ENCODE data around the gene CTXND1. TPM values are rescaled to one million over a fixed set of nuclear protein-coding genes. Genes with fewer than 3 reads are reported as not detected.

The CTXND1 gene
- total RNA-seq, 2 experiments from 2014 or later, result not detected

DNA sequence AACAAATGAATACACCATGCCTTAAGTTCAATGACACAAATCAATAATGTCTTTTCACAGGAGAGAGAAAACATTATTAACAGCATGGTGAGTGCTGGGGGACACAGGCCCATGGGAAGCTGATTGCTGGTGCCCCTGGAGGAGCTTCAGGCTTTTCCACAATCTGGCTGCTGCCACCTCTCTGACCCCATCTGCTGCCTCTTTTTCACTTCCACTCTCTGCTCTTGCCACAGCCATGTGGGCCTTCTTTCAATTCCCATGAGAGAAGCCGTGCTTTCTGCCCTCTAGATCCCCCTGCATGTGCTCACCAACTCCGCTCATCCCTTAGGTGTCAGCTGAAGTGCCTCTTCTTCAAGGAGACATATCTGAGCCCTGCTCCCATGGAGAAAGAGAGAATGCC, 21.0 kb upstream of the CTXND1 start:
- Mint-ChIP-seq H3K4me3 (no peak overlapping the region), H3K27ac (no peak overlapping the region), H3K9me3 (no peaks in the 10 kb centered on the region), H3K27me3 (peaks cover 5% of the 10 kb centered on the region), H3K4me1 (no peaks in the 10 kb centered on the region), H3K36me3 (ENCODE audit: low read depth) (no peaks in the 10 kb centered on the region)
- ChIA-PET POLR2A (no interaction called here), CTCF (no interaction called here)
- no peak for DNase-seq

DNA sequence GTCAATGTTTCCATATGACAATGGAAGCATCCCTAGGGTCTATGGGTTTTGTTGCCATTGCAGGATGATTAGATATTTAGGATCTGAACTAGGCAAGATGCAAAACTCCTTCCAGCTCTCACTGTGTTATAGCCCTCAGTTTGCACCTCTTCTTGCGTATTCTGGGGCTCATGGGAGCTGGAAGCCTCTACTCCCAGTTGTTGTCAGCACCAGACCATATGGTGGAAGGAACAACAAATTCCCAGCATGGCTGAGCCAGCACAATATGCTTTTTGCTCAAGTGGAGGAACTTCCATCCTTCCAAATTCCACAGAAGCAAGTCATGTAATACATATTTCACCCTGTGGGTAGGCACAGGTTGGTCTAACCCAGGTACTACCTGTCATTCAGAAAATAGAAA, 18.5 kb upstream of the CTXND1 start:
- Mint-ChIP-seq H3K4me1 (no peaks in the 10 kb centered on the region), H3K27me3 (peaks cover 7% of the 10 kb centered on the region), H3K27ac (no peak overlapping the region), H3K4me3 (no peak overlapping the region), H3K9me3 (no peaks in the 10 kb centered on the region), H3K36me3 (ENCODE audit: low read depth) (no peaks in the 10 kb centered on the region)
- no peak for DNase-seq
- CTCF ChIA-PET, result no interaction called here
- POLR2A ChIA-PET, result no interaction called here

DNA sequence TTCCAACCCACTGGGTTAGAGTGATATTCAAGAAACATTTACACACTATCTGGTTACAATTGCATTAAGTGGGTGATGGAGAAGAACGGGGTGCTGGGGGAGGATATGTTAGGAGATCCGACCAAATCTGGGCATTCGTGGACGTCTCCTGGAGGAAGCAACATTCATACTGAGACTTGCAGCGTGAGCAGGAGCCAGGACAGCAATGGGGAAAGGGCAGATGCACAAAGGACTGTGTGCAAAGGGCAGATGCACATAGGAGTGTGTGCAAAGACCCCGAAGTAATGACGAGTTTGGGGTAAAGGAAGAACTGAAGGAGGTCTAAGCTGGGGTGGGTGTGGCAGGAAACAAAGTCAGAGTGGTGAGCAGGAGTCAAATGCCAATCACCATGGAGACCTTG, 16.1 kb upstream of the CTXND1 start:
- DNase-seq, result no peak
- Mint-ChIP-seq H3K27me3 (peaks cover 6% of the 10 kb centered on the region), H3K9me3 (no peaks in the 10 kb centered on the region), H3K27ac (no peak overlapping the region), H3K4me3 (no peak overlapping the region), H3K4me1 (no peaks in the 10 kb centered on the region), H3K36me3 (ENCODE audit: low read depth) (no peaks in the 10 kb centered on the region)
- ChIA-PET POLR2A (no interaction called here), CTCF (no interaction called here)

DNA sequence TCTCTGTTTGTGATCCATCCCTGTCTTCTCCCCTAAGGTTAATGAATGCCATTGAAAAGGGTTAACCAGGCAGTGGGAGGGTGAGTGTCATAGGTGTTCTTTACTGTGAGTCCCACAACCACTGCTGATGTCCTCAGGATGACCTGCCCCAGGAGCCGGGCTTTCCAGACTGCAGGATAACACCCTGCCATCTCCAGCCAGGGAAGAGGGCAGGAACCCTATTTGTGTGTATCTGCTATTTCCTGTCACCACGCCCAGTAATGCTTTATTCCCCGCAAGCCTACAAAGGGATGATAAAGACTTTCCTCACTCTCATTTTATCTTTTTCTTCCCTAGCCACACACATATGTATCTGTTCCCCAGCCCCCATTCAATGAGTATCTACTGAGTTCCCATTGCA, 15.6 kb upstream of the CTXND1 start:
- ChIA-PET CTCF (no interaction called here), POLR2A (no interaction called here)
- no peaks in the 10 kb centered on the region for H3K4me1 Mint-ChIP-seq
- H3K4me3 Mint-ChIP-seq, result no peak overlapping the region
- peaks cover 5% of the 10 kb centered on the region for H3K27me3 Mint-ChIP-seq
- H3K36me3 Mint-ChIP-seq (ENCODE audit: low read depth), result no peaks in the 10 kb centered on the region
- no peak for DNase-seq
- no peak overlapping the region for H3K27ac Mint-ChIP-seq
- no peaks in the 10 kb centered on the region for H3K9me3 Mint-ChIP-seq

DNA sequence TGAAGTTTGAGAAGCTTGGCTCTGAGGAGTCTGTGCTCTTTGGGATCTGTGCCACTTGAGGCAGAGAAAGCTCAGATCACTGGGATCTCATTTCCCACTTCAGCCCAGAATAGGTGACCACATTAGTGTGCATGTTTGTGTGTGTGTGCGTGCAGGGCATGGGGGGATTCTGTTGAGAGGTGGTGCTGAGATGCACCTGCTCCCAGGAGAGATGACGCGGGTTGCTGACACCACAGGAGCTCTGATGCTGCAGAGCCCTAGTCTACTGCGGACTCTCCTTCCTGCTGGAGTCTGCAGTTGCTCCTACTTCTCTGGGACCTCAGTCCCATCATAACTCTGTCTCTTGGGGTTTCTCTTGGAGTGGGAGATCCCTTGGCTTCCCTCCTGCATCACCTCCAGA, 14.7 kb upstream of the CTXND1 start:
- ChIA-PET CTCF (no interaction called here), POLR2A (no interaction called here)
- Mint-ChIP-seq H3K36me3 (ENCODE audit: low read depth) (no peaks in the 10 kb centered on the region), H3K4me3 (no peak overlapping the region), H3K4me1 (no peaks in the 10 kb centered on the region), H3K27me3 (peaks cover 5% of the 10 kb centered on the region), H3K27ac (no peak overlapping the region), H3K9me3 (no peaks in the 10 kb centered on the region)
- no peak for DNase-seq

DNA sequence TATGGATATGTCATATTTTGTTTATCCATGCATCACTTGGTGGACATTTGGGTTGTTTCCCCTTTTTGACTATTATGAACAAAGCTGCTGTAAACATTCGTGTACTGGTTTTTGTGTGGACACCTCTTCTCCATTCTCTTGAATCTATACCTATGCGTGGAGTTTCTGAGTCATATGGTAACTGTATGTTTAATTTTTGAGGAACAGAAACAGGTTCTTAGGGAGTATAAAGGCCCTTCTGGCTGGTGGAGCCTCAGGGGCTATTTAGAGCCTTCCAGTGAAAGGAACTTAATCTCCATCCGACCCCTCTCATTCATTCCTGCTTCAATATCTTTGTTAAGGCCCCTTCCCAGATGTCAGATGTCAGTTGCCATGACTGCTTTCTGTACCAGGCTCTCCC, 14.1 kb upstream of the CTXND1 start:
- CTCF ChIA-PET, result no interaction called here
- POLR2A ChIA-PET, result no interaction called here

DNA sequence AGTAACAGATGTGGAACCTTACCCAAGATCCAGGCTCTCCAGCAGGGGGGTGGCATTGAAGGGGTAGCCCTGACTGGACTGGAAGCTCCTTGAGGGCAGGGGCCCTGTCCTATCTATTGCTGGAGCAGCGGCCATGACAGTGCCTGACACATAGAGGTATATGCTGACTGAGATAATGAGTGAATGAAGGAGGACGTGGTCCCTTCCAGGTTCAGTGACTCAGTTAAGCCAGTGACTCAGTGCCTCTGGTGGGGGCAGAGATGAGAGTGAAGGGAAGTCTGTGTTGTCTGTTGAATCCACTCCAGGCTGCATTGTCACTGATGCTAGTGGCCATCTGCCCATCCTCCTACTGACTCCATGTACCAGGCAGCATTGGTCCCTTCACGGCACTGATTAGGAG, 13.0 kb upstream of the CTXND1 start:
- H3K27me3 Mint-ChIP-seq, result peaks cover 5% of the 10 kb centered on the region
- H3K36me3 Mint-ChIP-seq (ENCODE audit: low read depth), result no peaks in the 10 kb centered on the region
- ChIA-PET POLR2A (no interaction called here), CTCF (no interaction called here)
- no peaks in the 10 kb centered on the region for H3K4me1 Mint-ChIP-seq
- H3K27ac Mint-ChIP-seq, result no peak overlapping the region
- DNase-seq, result no peak
- H3K4me3 Mint-ChIP-seq, result no peak overlapping the region
- H3K9me3 Mint-ChIP-seq, result no peaks in the 10 kb centered on the region

More for the DNA sequence above, 14.1 kb upstream of the CTXND1 start:
- Mint-ChIP-seq H3K27ac (no peak overlapping the region), H3K36me3 (ENCODE audit: low read depth) (no peaks in the 10 kb centered on the region), H3K27me3 (peaks cover 5% of the 10 kb centered on the region), H3K4me1 (no peaks in the 10 kb centered on the region), H3K9me3 (no peaks in the 10 kb centered on the region), H3K4me3 (no peak overlapping the region)
- no peak for DNase-seq

DNA sequence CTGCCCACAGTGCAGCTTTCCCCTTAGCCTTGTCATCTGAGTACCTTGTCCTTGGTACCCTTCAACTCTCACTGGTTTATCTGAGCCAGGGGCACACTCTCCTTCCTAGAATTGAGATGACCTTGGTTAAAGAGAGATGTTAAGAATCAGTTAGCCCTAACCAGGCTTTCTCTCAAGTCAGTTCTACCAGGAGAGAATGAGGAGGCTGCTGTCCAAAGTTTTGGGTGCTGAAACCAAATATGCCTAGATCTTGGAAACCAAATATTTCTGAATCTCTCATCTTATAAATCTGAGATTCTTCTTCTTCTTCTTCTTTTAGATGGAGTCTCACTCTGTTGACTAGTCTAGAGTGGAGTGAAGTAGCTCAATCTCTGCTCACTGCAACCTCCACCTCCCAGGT, 12.0 kb upstream of the CTXND1 start:
- Mint-ChIP-seq H3K4me3 (no peak overlapping the region), H3K27ac (no peak overlapping the region), H3K27me3 (peaks cover 11% of the 10 kb centered on the region), H3K4me1 (no peaks in the 10 kb centered on the region), H3K36me3 (ENCODE audit: low read depth) (no peaks in the 10 kb centered on the region), H3K9me3 (no peaks in the 10 kb centered on the region)
- DNase-seq, result no peak
- ChIA-PET CTCF (no interaction called here), POLR2A (no interaction called here)

DNA sequence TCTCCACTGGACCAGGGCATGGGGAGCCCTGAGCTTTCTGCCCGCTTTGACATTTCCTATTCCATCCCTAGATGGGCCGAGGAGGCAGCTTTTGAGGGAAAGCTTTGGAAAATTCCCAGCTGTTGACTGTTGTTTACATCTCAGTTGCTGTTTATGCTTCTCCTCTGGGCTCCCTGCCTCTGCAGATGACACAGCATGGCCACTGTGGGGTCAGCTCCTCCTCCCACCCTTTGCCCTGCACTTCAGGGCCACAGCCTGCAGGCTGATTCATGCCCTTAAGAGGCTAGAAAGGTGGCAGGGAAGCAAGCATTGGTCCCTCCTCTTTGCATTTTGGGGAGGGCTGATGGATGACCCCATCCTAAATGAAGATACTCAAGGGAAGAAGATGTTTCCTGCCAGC, 8.5 kb upstream of the CTXND1 start:
- no peaks in the 10 kb centered on the region for H3K9me3 Mint-ChIP-seq
- no peaks in the 10 kb centered on the region for H3K36me3 Mint-ChIP-seq (ENCODE audit: low read depth)
- DNase-seq, result no peak
- H3K27ac Mint-ChIP-seq, result no peak overlapping the region
- no peak overlapping the region for H3K4me3 Mint-ChIP-seq
- ChIA-PET CTCF (no interaction called here), POLR2A (no interaction called here)
- peaks cover 22% of the 10 kb centered on the region for H3K27me3 Mint-ChIP-seq
- no peaks in the 10 kb centered on the region for H3K4me1 Mint-ChIP-seq

DNA sequence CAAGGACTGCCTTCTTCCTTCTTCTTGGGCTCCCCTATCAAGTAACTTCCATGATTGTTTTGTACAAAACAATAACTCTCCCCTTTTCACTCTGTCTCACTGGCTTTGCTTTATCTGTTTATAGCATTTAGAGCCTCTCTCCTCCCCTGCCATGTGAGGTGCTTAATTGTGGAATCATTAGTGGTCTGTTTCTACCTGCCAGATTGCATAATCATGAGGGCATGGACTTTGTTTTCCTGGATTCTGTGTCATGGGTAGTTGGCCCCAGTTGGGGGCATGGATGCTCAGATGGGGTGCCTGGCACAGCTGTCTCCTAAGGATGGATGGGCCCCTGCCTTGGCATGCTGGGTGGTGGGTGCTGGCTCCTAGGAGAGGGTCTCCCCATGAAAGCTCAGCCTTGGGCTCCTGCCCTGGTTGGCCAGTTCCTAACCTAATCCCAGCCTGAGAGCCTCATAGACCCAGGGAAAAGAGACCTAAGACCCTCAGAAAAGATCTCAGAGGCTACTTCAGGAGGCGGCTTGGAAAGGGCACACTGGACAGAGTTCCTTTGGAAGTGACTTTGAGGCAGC, 8.0 kb upstream of the CTXND1 start:
- H3K27me3 Mint-ChIP-seq, result peaks cover 26% of the 10 kb centered on the region
- H3K9me3 Mint-ChIP-seq, result no peaks in the 10 kb centered on the region
- no peaks in the 10 kb centered on the region for H3K36me3 Mint-ChIP-seq (ENCODE audit: low read depth)
- DNase-seq, result no peak
- no peaks in the 10 kb centered on the region for H3K4me1 Mint-ChIP-seq
- no peak overlapping the region for H3K27ac Mint-ChIP-seq
- ChIA-PET POLR2A (no interaction called here), CTCF (no interaction called here)
- no peak overlapping the region for H3K4me3 Mint-ChIP-seq

DNA sequence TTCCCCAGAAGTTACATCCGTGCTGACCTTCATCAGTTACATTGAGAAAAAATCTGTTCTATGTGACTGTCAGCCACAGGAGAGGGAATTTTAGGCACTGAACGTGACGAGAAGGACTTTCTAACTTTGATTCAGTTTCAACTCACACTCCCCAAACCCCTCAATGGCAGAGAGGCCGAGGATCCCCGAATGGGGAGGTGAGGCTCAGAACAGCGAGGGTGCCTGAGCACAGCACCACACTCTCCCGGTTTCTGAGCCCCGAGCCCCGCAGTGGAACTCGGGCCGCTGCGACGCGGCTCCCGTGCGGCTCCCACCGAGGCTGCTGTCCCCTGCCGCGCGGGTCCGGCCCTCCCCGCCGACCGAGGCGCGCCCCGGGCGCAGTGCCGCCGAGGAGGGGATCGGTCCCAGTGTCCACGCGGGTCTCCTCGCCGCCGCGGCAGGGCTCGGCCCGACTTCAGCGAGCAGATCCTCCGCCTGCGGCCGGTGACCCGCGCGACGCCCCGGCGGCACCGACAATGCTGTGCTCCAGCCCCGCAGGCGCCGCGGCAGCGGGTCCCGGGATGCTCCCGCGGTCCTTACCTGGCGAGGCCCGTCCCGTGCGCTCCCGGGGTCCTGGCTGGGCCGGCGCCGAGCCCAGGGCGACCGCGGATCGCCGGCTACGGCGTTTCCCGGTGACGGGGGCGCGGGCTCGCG, 439 bp downstream of the CTXND1 start:
- DNase-seq, result no peak
- CTCF ChIA-PET, result no interaction called here

DNA sequence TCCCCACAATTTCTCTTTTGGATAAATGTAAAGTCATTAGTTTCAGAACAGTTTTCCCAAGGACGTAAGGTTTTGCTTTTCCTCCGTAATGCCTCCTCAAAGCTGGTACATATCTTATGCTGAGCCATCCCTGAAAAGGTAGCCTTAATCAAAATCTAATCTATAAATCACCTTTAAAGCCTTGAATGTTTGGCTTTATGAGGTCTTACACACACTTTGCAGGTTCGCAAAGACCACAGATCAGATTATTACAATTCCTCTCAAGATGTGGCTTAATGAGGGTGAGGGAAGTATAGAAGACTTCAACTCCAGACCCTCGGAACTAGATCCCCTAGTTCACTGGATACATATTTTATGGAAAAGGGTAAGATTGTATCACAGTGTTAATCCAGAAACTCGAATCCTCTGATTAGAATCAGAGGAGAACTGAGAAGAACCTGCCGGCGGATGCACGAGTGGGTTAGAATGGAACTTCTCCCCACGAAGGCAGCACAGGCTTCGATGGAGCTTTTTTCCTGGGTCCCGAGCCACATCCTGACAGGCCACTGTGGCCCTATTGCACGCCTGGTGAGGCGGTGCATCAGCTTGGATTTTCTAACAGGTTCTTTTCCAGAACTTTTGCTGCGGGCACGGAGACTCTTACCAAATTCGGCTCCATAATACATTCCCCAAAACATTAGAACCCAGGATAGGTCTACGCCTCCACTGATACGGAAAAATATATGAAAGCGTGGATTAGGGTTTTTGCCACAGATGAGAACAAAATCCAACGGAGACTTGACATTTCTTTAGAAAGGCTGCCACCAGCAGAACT, 1.2 kb downstream of the CTXND1 start:
- no peak for DNase-seq
- H3K36me3 Mint-ChIP-seq (ENCODE audit: low read depth), result no peaks in the 10 kb centered on the region
- CTCF ChIA-PET, result no interaction called here
- H3K9me3 Mint-ChIP-seq, result no peaks in the 10 kb centered on the region
- POLR2A ChIA-PET, result no interaction called here
- H3K4me1 Mint-ChIP-seq, result peaks cover 7% of the 10 kb centered on the region
- no peak overlapping the region for H3K27ac Mint-ChIP-seq
- H3K27me3 Mint-ChIP-seq, result peaks cover 65% of the 10 kb centered on the region
- H3K4me3 Mint-ChIP-seq, result no peak overlapping the region

More for the DNA sequence above, 439 bp downstream of the CTXND1 start:
- no peak overlapping the region for H3K27ac Mint-ChIP-seq
- peaks cover 7% of the 10 kb centered on the region for H3K4me1 Mint-ChIP-seq
- H3K4me3 Mint-ChIP-seq, result no peak overlapping the region
- POLR2A ChIA-PET, result no interaction called here
- H3K27me3 Mint-ChIP-seq, result peaks cover 62% of the 10 kb centered on the region
- no peaks in the 10 kb centered on the region for H3K9me3 Mint-ChIP-seq
- no peaks in the 10 kb centered on the region for H3K36me3 Mint-ChIP-seq (ENCODE audit: low read depth)

DNA sequence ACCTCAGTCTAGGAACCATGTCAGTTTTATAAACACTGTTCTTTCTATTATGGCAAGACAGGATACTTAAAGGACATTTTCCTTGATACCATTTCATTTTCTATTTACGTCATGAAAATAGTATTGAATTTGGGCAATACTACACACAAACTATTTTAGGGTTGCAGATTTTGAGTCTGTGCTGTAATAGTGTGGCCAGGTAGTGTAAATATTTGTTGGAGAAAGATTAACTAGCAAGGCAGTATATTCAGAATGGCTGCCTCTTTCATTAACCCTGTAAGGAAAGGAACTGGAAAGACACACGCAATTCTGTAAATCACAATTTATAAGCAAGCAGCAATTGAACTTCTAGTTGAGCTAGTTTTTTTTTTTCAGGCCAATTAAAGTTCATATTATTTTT, 2.0 kb downstream of the CTXND1 start:
- peaks cover 7% of the 10 kb centered on the region for H3K4me1 Mint-ChIP-seq
- H3K27ac Mint-ChIP-seq, result no peak overlapping the region
- no peaks in the 10 kb centered on the region for H3K9me3 Mint-ChIP-seq
- peaks cover 64% of the 10 kb centered on the region for H3K27me3 Mint-ChIP-seq
- H3K4me3 Mint-ChIP-seq, result no peak overlapping the region
- POLR2A ChIA-PET, result no interaction called here
- no peak for DNase-seq
- CTCF ChIA-PET, result no interaction called here
- no peaks in the 10 kb centered on the region for H3K36me3 Mint-ChIP-seq (ENCODE audit: low read depth)

DNA sequence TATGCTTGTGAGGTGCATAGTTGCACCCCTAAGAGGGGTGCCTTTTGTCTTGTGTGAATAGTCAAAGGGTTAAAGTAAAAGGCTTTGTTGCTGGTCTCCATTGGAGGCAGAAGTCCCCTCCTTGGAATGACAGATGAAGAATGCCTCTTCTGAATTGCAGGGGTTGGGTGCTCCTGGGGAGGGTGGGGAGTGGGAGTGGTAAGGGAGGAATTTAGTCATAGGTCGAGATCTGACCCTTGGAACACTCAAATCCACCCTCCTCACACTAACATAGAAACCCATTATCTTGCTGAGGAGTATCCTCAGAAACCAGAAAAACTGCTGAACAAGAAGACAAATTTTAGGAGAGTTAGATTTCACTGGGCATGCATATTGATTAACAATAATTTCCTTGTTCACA, 4.7 kb downstream of the CTXND1 start:
- Mint-ChIP-seq H3K27ac (no peak overlapping the region), H3K4me3 (no peak overlapping the region), H3K27me3 (peaks cover 49% of the 10 kb centered on the region), H3K36me3 (ENCODE audit: low read depth) (no peaks in the 10 kb centered on the region), H3K9me3 (no peaks in the 10 kb centered on the region), H3K4me1 (peaks cover 6% of the 10 kb centered on the region)
- no peak for DNase-seq
- CTCF ChIA-PET, result no interaction called here
- POLR2A ChIA-PET, result no interaction called here
